ENCODE results near the gene METTL9. TPM values are rescaled to one million over a fixed set of nuclear protein-coding genes. Genes with fewer than 3 reads are reported as not detected.
A peak's percentile ranks its signal among the peaks of the same experiment; 100 is the strongest.

Gene METTL9
- total and polyA plus RNA-seq, 2 donors (not counting 1 experiment from before 2014, with no cell fraction given), result 124 to 163 TPM

- peaks cover 4% of the 10 kb centered on the region for H3K4me1 ChIP-seq (ENCODE audit: control insufficient read depth, extremely low read depth, insufficient read depth, low read length)
- H3K9me3 ChIP-seq (ENCODE audit: control insufficient read depth, insufficient read depth, low read depth, low read length), result no peaks in the 10 kb centered on the region
- peaks cover 2% of the 10 kb centered on the region for H3K79me2 ChIP-seq (ENCODE audit: control insufficient read depth, insufficient read depth, low read length)
- no peak overlapping the region for H3K4me2 ChIP-seq (ENCODE audit: extremely low read depth, insufficient read depth, low read length)
- H3K27ac ChIP-seq (ENCODE audit: insufficient read depth, low read length), result no peak overlapping the region
- H4K20me1 ChIP-seq (ENCODE audit: control insufficient read depth, extremely low read depth, insufficient read depth, low read length), result no peaks in the 10 kb centered on the region
- no peak overlapping the region for H2AFZ ChIP-seq (ENCODE audit: low read length)
- no peak overlapping the region for H3K4me3 ChIP-seq (replicated peaks in 1 of 4; ENCODE audit: control extremely low read depth in 1 of 4, insufficient read depth in 1 of 4, low read depth in 3 of 4, low read length in 4 of 4)
- DNase-seq (ENCODE audit: low read depth in 2 of 2), result peak in 1 of 2 donors; percentile 69
- TF ChIP-seq CTCF (conservative IDR thresholded peaks at IDR 0.05 in 1 of 2, IDR thresholded peaks at IDR 0.05 in 1 of 2; ENCODE audit: low read depth in 1 of 2, low read length in 2 of 2), result no peak
- no peak for TF ChIP-seq EZH2 (IDR thresholded peaks at IDR 0.05; ENCODE audit: low read length, missing control alignments)
- H3K9ac ChIP-seq (ENCODE audit: insufficient read depth, low read length), result no peak overlapping the region
- H3K36me3 ChIP-seq (ENCODE audit: control insufficient read depth, insufficient read depth, low read length), result no peaks in the 10 kb centered on the region
- H3K27me3 ChIP-seq (ENCODE audit: control insufficient read depth, insufficient read depth, low read length), result no peaks in the 10 kb centered on the region
Measured at GRCh38 chr16:21638573-21638975, 39.2 kb downstream of the METTL9 start.

DNA sequence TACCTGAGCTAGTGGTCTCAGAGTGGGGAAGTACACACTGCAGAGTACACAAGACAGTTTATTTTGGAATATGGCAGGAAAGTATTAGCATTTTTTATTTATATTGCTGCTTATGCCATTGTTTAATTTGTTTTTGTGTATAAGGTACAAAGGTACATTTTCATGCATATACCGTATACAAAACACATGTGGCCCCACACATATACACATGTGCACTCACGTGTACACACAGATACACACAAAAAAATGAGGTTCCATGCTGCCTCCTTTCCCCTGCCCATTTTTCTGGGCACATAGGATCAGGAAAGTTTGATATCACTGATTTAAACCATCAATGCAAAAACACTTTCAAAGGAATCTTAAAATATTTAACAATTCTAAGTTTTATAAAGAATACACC, 40.1 kb downstream of the METTL9 start:
- TF ChIP-seq CTCF (conservative IDR thresholded peaks at IDR 0.05 in 1 of 2, IDR thresholded peaks at IDR 0.05 in 1 of 2; ENCODE audit: low read depth in 1 of 2, low read length in 2 of 2) (no peak), EZH2 (IDR thresholded peaks at IDR 0.05; ENCODE audit: low read length, missing control alignments) (no peak)
- Histone ChIP-seq H4K20me1 (ENCODE audit: control insufficient read depth, extremely low read depth, insufficient read depth, low read length) (no peaks in the 10 kb centered on the region), H3K4me2 (ENCODE audit: extremely low read depth, insufficient read depth, low read length) (no peak overlapping the region), H3K27ac (ENCODE audit: insufficient read depth, low read length) (no peak overlapping the region), H3K36me3 (ENCODE audit: control insufficient read depth, insufficient read depth, low read length) (no peaks in the 10 kb centered on the region), H3K4me3 (replicated peaks in 1 of 4; ENCODE audit: control extremely low read depth in 1 of 4, insufficient read depth in 1 of 4, low read depth in 3 of 4, low read length in 4 of 4) (no peak overlapping the region), H3K9me3 (ENCODE audit: control insufficient read depth, insufficient read depth, low read depth, low read length) (no peaks in the 10 kb centered on the region), H3K27me3 (ENCODE audit: control insufficient read depth, insufficient read depth, low read length) (no peaks in the 10 kb centered on the region), H3K9ac (ENCODE audit: insufficient read depth, low read length) (no peak overlapping the region), H3K4me1 (ENCODE audit: control insufficient read depth, extremely low read depth, insufficient read depth, low read length) (peaks cover 4% of the 10 kb centered on the region), H2AFZ (ENCODE audit: low read length) (no peak overlapping the region), H3K79me2 (ENCODE audit: control insufficient read depth, insufficient read depth, low read length) (peaks cover 2% of the 10 kb centered on the region)
- DNase-seq (ENCODE audit: low read depth in 2 of 2), result no peak

GRCh38 chr16:21641916-21642315, 42.5 kb downstream of the METTL9 start:
- no peaks in the 10 kb centered on the region for H3K36me3 ChIP-seq (ENCODE audit: control insufficient read depth, insufficient read depth, low read length)
- H3K4me2 ChIP-seq (ENCODE audit: extremely low read depth, insufficient read depth, low read length), result no peak overlapping the region
- H2AFZ ChIP-seq (ENCODE audit: low read length), result no peak overlapping the region
- H3K4me3 ChIP-seq (replicated peaks in 1 of 4; ENCODE audit: control extremely low read depth in 1 of 4, insufficient read depth in 1 of 4, low read depth in 3 of 4, low read length in 4 of 4), result no peak overlapping the region
- no peaks in the 10 kb centered on the region for H4K20me1 ChIP-seq (ENCODE audit: control insufficient read depth, extremely low read depth, insufficient read depth, low read length)
- no peaks in the 10 kb centered on the region for H3K9me3 ChIP-seq (ENCODE audit: control insufficient read depth, insufficient read depth, low read depth, low read length)
- peaks cover 3% of the 10 kb centered on the region for H3K79me2 ChIP-seq (ENCODE audit: control insufficient read depth, insufficient read depth, low read length)
- no peak overlapping the region for H3K9ac ChIP-seq (ENCODE audit: insufficient read depth, low read length)
- DNase-seq (ENCODE audit: low read depth in 2 of 2), result no peak
- TF ChIP-seq CTCF (conservative IDR thresholded peaks at IDR 0.05 in 1 of 2, IDR thresholded peaks at IDR 0.05 in 1 of 2; ENCODE audit: low read depth in 1 of 2, low read length in 2 of 2) (no peak), EZH2 (IDR thresholded peaks at IDR 0.05; ENCODE audit: low read length, missing control alignments) (no peak)
- H3K27ac ChIP-seq (ENCODE audit: insufficient read depth, low read length), result no peak overlapping the region
- peaks cover 4% of the 10 kb centered on the region for H3K4me1 ChIP-seq (ENCODE audit: control insufficient read depth, extremely low read depth, insufficient read depth, low read length)
- H3K27me3 ChIP-seq (ENCODE audit: control insufficient read depth, insufficient read depth, low read length), result no peaks in the 10 kb centered on the region

Measured in fibroblast of lung (primary cell).